ENCODE results near the gene ZNF24. TPM values are rescaled to one million over a fixed set of nuclear protein-coding genes. Genes with fewer than 3 reads are reported as not detected.

The ZNF24 gene
- total RNA-seq, 1 experiment from 2014 or later = 46.8 TPM

DNA sequence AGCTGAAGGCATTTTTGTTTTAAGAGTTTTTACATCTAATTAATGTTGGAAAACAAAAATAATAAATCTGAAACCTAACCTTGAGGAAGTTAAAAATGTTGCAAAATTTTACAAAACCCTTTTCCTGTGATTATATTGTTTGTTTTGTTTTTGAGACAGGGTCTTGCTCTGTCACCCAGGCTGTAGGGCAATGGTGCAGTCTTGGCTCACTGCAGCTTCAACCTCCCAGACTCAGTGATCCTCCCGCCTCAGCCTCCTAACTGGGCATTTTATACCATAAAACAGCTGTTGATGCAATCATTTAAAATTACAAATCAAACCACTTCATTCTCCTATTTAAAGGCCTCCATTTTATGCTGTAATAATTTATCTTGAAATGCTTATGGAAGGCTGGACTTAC is 1.7 kb upstream of the ZNF24 start:
- no peak for ATAC-seq
- BruUV-seq (replicated peaks) = no TSS peak
- in situ Hi-C loops (cut with HindIII; ENCODE audit: low pct_unique_long_range_greater_than_20kb, low sequenced_read_pairs) (no loop called here), intact Hi-C loops (cut with micrococcal nuclease; ENCODE audit: unreplicated experiment) (loop anchor here (10.0 kb wide), 1 partner anchor 111 kb away; no protein-coding TSS in a partner anchor)
- POLR2A ChIA-PET = interaction anchor here (0.7 kb wide), 2 partner anchors 42 to 1190 kb away, joined by 3 to 7 read pairs; no protein-coding TSS in a partner anchor
- no peaks in the 10 kb centered on the region for H3K9me3 ChIP-seq (ENCODE audit: control insufficient read depth, insufficient read depth, low read depth, low read length)
- H3K4me3 ChIP-seq (ENCODE audit: low read depth in 2 of 2, low read length in 2 of 2) = peak overlapping the region in 1 of 2 experiments; percentile 75; a peak in 2 of 4 replicates
- no peaks in the 10 kb centered on the region for H3K27me3 ChIP-seq (ENCODE audit: control insufficient read depth, insufficient read depth, low read length)
- no peak for TF ChIP-seq TCF7L2 (IDR thresholded peaks at IDR 0.05; ENCODE audit: low read depth, low read length)
- TF ChIP-seq REST (IDR thresholded peaks at IDR 0.05; ENCODE audit: insufficient read depth in 1 of 2, low read depth in 2 of 2, low read length in 1 of 2) = no peak
- H3K27ac ChIP-seq (ENCODE audit: low read length) = peak overlapping the region; percentile 92
- no peak for DNase-seq (ENCODE audit: low read depth, low spot score)
- H3K36me3 ChIP-seq (ENCODE audit: control insufficient read depth, insufficient read depth, low read length) = peaks cover 5% of the 10 kb centered on the region; the same call in 1 of the 2 replicates
- CTCF ChIA-PET = interaction anchor here (3.2 kb wide), 1 partner anchor 9 kb away, joined by 14 read pairs; no protein-coding TSS in a partner anchor
- H3K4me1 ChIP-seq (ENCODE audit: control insufficient read depth, insufficient read depth, low read length) = peaks cover 20% of the 10 kb centered on the region

GRCh38 chr18:35345460-35345921 is 1.3 kb upstream of the ZNF24 start:
- intact Hi-C loops (cut with micrococcal nuclease; ENCODE audit: unreplicated experiment) (loop anchor here (10.0 kb wide), 1 partner anchor 111 kb away; no protein-coding TSS in a partner anchor), in situ Hi-C loops (cut with HindIII; ENCODE audit: low pct_unique_long_range_greater_than_20kb, low sequenced_read_pairs) (no loop called here)
- BruUV-seq (replicated peaks) = no TSS peak
- ChIA-PET CTCF (interaction anchor here (1.3 to 3.2 kb wide), 2 partner anchors 10 to 114 kb away, joined by 4 to 14 read pairs; no protein-coding TSS in a partner anchor), POLR2A (interaction anchor here (0.6 to 0.7 kb wide), 4 partner anchors 41 to 1700 kb away, joined by 3 to 7 read pairs (median 3); no protein-coding TSS in a partner anchor)
- H3K4me1 ChIP-seq (ENCODE audit: control insufficient read depth, insufficient read depth, low read length) = peaks cover 20% of the 10 kb centered on the region
- TF ChIP-seq REST (IDR thresholded peaks at IDR 0.05; ENCODE audit: insufficient read depth in 1 of 2, low read depth in 2 of 2, low read length in 1 of 2) (no peak), SIN3A (IDR thresholded peaks at IDR 0.05; ENCODE audit: borderline replicate concordance, insufficient read depth, low read depth, low read length) (no peak), CTCF (IDR thresholded peaks at IDR 0.05) (no peak), TCF7L2 (IDR thresholded peaks at IDR 0.05; ENCODE audit: low read depth, low read length) (no peak), POLR2AphosphoS5 (IDR thresholded peaks at IDR 0.05; ENCODE audit: low read depth, low read length) (no peak)
- peak; percentile 18; the same call in 1 of the 2 replicates for ATAC-seq
- no peaks in the 10 kb centered on the region for H3K27me3 ChIP-seq (ENCODE audit: control insufficient read depth, insufficient read depth, low read length)
- H3K27ac ChIP-seq (ENCODE audit: low read length) = peak overlapping the region; percentile 92
- H3K9me3 ChIP-seq (ENCODE audit: control insufficient read depth, insufficient read depth, low read depth, low read length) = no peaks in the 10 kb centered on the region
- DNase-seq (ENCODE audit: low read depth, low spot score) = no peak
- peaks cover 5% of the 10 kb centered on the region; the same call in 1 of the 2 replicates for H3K36me3 ChIP-seq (ENCODE audit: control insufficient read depth, insufficient read depth, low read length)
- peak overlapping the region; percentile 75 to 82 for H3K4me3 ChIP-seq (ENCODE audit: low read depth in 2 of 2, low read length in 2 of 2)

Measured in Panc1 (cell line).